ENCODE measurements around the gene ATXN3L. TPM values are rescaled to one million over a fixed set of nuclear protein-coding genes. Genes with fewer than 3 reads are reported as not detected.

The ATXN3L gene
- total RNA-seq = not detected
- polyA plus RNA-seq = not detected
- long read RNA-seq, donor 1 = 0 reads
- long read RNA-seq, donor 2 = 0 reads
- long read RNA-seq, donor 3 = 0 reads
- long read RNA-seq, donor 4 = 0 reads

- no peak within 1 kb of the TSS for H3K4me3 ChIP-seq (ENCODE audit: low read length)
- ATAC-seq (no peak), DNase-seq (no peak)
- H3K27me3 ChIP-seq (ENCODE audit: control insufficient read depth, insufficient read depth) = no peaks in the 10 kb centered on the region
- intact Hi-C loops (cut with DNase I) = no loop called here
- WGBS = 96% methylated on average over 2 of the region's 2 CpGs
- H3K9me3 ChIP-seq (ENCODE audit: control insufficient read depth, low read length) = no peaks in the 10 kb centered on the region
- no peak within 1 kb of the TSS for H3K27ac ChIP-seq (ENCODE audit: low read length)
- no peaks in the 10 kb centered on the region for H3K4me1 ChIP-seq (ENCODE audit: control insufficient read depth, insufficient read depth, low read length)
These were observed at the start of gene ATXN3L for GRCh38 chrX:13319953-13320352. ATXN3L (minus strand) TSS chrX:13320053; CDS start chrX:13319934, 119 bp downstream.

DNA sequence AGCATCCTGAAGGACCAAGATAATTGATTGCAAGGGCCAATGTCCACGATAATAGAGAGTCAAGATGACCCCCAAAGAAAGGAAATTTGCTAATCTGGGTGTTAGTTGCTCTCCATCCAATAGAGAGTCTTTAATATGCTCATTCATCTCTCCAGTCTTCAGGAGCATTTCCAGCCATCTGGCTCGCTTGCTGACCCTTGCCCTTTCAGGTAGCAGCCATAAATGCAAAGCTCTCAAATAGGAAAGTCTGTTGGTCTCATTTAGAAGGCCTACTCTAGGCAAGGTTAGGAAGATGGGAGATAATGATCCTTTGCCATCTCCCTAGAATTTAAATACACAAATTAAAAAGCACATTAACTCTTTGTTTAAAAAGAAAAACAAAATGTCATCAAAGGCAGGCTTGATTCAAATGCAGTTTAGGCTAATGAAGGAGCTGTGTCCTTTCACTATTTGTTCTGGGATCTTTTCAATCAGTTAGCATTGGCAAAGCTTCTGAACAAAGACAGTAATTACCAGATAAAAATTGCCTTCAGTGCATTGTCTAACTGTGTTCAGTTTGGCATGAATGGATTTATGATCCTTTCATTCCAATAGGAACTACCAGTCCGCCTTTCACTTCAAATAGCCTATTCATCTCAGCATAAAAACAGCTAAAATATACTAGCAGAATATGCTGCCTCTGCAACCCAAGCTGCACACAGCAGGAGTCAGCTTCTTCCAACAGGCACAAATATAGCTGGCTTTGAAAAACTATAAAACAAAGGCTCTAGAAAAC lies 49.6 kb upstream of the ATXN3L start:
- intact Hi-C loops (cut with DNase I) = no loop called here
- DNase-seq = no peak
- no peaks in the 10 kb centered on the region for H3K9me3 ChIP-seq (ENCODE audit: control insufficient read depth, low read length)
- no peak overlapping the region for H3K4me3 ChIP-seq (ENCODE audit: low read length)
- ATAC-seq = no peak
- H3K27me3 ChIP-seq (ENCODE audit: control insufficient read depth, insufficient read depth) = no peaks in the 10 kb centered on the region
- H3K27ac ChIP-seq (ENCODE audit: low read length) = no peak overlapping the region
- no peaks in the 10 kb centered on the region for H3K4me1 ChIP-seq (ENCODE audit: control insufficient read depth, insufficient read depth, low read length)
- 77% methylated on average over 3 of the region's 3 CpGs for WGBS

GRCh38 chrX:13367950-13368349 lies 48.1 kb upstream of the ATXN3L start:
- no peaks in the 10 kb centered on the region for H3K9me3 ChIP-seq (ENCODE audit: control insufficient read depth, low read length)
- intact Hi-C loops (cut with DNase I) = no loop called here
- peaks cover 2% of the 10 kb centered on the region for H3K4me1 ChIP-seq (ENCODE audit: control insufficient read depth, insufficient read depth, low read length)
- no peak for ATAC-seq
- 65% methylated on average over 7 of the region's 7 CpGs for WGBS
- no peaks in the 10 kb centered on the region for H3K27me3 ChIP-seq (ENCODE audit: control insufficient read depth, insufficient read depth)
- H3K4me3 ChIP-seq (ENCODE audit: low read length) = no peak overlapping the region
- no peak for DNase-seq
- H3K27ac ChIP-seq (ENCODE audit: low read length) = no peak overlapping the region

GRCh38 chrX:13366698-13367097 lies 46.8 kb upstream of the ATXN3L start:
- H3K27ac ChIP-seq (ENCODE audit: low read length) = no peak overlapping the region
- peaks cover 2% of the 10 kb centered on the region for H3K4me1 ChIP-seq (ENCODE audit: control insufficient read depth, insufficient read depth, low read length)
- intact Hi-C loops (cut with DNase I) = no loop called here
- no peaks in the 10 kb centered on the region for H3K27me3 ChIP-seq (ENCODE audit: control insufficient read depth, insufficient read depth)
- H3K9me3 ChIP-seq (ENCODE audit: control insufficient read depth, low read length) = no peaks in the 10 kb centered on the region
- no peak for DNase-seq
- no peak for ATAC-seq
- WGBS = 95% methylated on average over 4 of the region's 4 CpGs
- H3K4me3 ChIP-seq (ENCODE audit: low read length) = no peak overlapping the region

- no peak for ATAC-seq
These were observed 45.3 kb upstream of the ATXN3L start for GRCh38 chrX:13365161-13365560.

DNA sequence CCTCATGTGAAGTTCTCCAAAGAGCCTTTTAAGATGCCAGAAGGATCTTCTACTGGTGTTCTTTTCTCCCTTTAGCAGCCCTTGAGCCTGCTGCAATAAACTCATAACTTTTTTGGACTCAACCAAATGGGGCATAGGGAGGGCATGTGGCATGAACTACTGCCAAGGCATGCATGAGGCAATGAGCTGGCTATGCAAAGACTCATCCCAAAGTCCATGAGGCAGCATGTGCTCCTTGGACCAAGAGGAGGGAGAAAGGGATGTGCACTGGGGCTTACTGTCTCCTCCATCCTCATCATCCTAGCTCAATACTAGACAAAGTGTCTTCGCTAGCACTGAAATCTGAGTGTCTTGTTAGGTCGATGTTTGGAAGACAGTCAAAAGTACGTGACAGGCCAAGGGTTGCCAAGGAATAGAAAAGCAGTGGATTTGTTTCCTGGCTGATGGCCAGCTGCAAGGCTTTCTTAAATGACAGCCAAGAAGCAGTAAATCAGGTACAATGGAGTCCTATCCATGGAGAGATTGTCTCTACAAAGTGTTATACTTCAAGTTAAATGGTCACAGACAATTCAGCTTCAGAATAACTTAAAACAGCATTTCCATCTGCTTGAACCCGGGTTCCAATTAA lies 44.5 kb upstream of the ATXN3L start:
- H3K9me3 ChIP-seq (ENCODE audit: control insufficient read depth, low read length) = no peaks in the 10 kb centered on the region
- WGBS = 50% methylated on average over 4 of the region's 4 CpGs
- ATAC-seq (no peak), DNase-seq (no peak)
- H3K27me3 ChIP-seq (ENCODE audit: control insufficient read depth, insufficient read depth) = no peaks in the 10 kb centered on the region
- H3K4me1 ChIP-seq (ENCODE audit: control insufficient read depth, insufficient read depth, low read length) = peaks cover 2% of the 10 kb centered on the region
- intact Hi-C loops (cut with DNase I) = no loop called here
- no peak overlapping the region for H3K4me3 ChIP-seq (ENCODE audit: low read length)
- H3K27ac ChIP-seq (ENCODE audit: low read length) = no peak overlapping the region

More at GRCh38 chrX:13365161-13365560, 45.3 kb upstream of the ATXN3L start:
- intact Hi-C loops (cut with DNase I) = no loop called here
- H3K27ac ChIP-seq (ENCODE audit: low read length) = no peak overlapping the region
- WGBS = 98% methylated on average over 5 of the region's 5 CpGs
- no peak for DNase-seq
- no peaks in the 10 kb centered on the region for H3K27me3 ChIP-seq (ENCODE audit: control insufficient read depth, insufficient read depth)
- no peak overlapping the region for H3K4me3 ChIP-seq (ENCODE audit: low read length)
- peaks cover 2% of the 10 kb centered on the region for H3K4me1 ChIP-seq (ENCODE audit: control insufficient read depth, insufficient read depth, low read length)
- no peaks in the 10 kb centered on the region for H3K9me3 ChIP-seq (ENCODE audit: control insufficient read depth, low read length)

DNA sequence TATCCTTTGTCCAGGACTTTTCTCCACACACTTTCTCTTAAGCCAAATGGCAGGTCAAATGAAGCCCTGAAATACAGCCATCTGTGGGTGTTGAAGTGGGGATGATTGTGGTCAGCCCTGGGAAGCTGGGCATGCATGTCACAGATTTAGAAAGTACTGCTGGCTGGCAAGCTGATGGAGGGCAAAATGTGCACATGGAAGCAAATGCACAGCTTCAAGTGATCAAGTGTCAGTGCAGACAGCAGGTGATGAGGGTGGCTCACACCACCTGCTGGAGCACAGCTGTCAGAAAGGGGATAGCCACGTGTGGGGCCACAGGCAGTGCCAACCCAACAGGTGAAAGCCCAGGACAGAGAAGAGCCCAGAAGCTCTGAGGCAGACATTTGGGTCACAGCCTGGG lies 40.3 kb upstream of the ATXN3L start:
- 56% methylated on average over 1 of the region's 1 CpG for WGBS
- peak in 1 of 3 donors; percentile 53 for DNase-seq
- ATAC-seq = peak; percentile 13 to 80
- no peak overlapping the region for H3K4me3 ChIP-seq (ENCODE audit: low read length)
- intact Hi-C loops (cut with DNase I) = no loop called here
- peak overlapping the region; percentile 23 for H3K27ac ChIP-seq (ENCODE audit: low read length)
- no peaks in the 10 kb centered on the region for H3K27me3 ChIP-seq (ENCODE audit: control insufficient read depth, insufficient read depth)
- no peaks in the 10 kb centered on the region for H3K9me3 ChIP-seq (ENCODE audit: control insufficient read depth, low read length)
- peaks cover 2% of the 10 kb centered on the region for H3K4me1 ChIP-seq (ENCODE audit: control insufficient read depth, insufficient read depth, low read length)

DNA sequence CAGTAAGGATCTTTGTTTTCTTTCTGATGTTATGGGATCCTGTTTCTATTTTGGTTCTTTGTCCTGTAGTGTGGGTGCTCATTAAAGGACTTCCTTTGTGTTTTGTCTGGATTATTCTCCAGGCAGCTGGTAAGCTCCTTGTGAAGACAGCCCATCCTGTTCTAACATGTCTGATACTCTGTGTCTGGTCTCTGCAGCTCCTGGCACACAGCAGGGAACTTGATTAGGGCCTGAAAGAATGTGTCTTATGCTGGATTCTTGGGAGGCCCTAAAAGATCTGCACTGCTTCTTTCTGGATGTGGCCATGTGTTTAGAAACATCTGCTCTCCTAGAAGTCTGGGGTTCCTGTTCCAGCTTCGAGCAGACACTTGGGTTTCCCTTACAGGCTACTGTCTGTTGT lies 38.1 kb upstream of the ATXN3L start:
- WGBS = 33% methylated on average over 1 of the region's 1 CpG
- intact Hi-C loops (cut with DNase I) = no loop called here

GRCh38 chrX:13346646-13347045 lies 26.8 kb upstream of the ATXN3L start:
- Histone ChIP-seq H3K27ac (ENCODE audit: low read length) (no peak overlapping the region), H3K27me3 (ENCODE audit: control insufficient read depth, insufficient read depth) (no peaks in the 10 kb centered on the region), H3K9me3 (ENCODE audit: control insufficient read depth, low read length) (no peaks in the 10 kb centered on the region), H3K4me3 (ENCODE audit: low read length) (no peak overlapping the region), H3K4me1 (ENCODE audit: control insufficient read depth, insufficient read depth, low read length) (no peaks in the 10 kb centered on the region)
- ATAC-seq (no peak), DNase-seq (no peak)
- 98% methylated on average over 2 of the region's 2 CpGs for WGBS
- intact Hi-C loops (cut with DNase I) = no loop called here

More for the DNA sequence above, 38.1 kb upstream of the ATXN3L start:
- DNase-seq = no peak
- no peak for ATAC-seq
- Histone ChIP-seq H3K4me3 (ENCODE audit: low read length) (no peak overlapping the region), H3K27ac (ENCODE audit: low read length) (no peak overlapping the region), H3K27me3 (ENCODE audit: control insufficient read depth, insufficient read depth) (no peaks in the 10 kb centered on the region), H3K4me1 (ENCODE audit: control insufficient read depth, insufficient read depth, low read length) (no peaks in the 10 kb centered on the region), H3K9me3 (ENCODE audit: control insufficient read depth, low read length) (no peaks in the 10 kb centered on the region)

DNA sequence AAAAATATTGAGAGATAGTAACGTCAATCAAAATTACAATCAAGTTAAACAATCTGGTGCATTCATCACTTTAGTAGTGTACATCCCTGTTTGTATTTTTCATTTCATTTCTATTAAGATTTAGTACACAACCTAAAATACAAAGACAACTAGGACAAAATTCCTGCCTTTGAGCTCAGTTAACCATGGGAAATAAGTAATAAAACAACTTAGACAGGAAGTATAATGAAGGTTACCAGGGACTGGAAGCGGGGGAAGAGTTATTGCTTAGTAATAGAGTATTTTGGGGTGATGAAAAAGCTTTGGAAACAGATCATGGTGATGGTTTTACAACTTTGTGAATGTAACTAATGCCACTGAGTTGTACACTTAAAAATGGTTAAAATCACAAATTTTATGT lies 25.6 kb upstream of the ATXN3L start:
- Histone ChIP-seq H3K4me3 (ENCODE audit: low read length) (no peak overlapping the region), H3K27me3 (ENCODE audit: control insufficient read depth, insufficient read depth) (no peaks in the 10 kb centered on the region), H3K9me3 (ENCODE audit: control insufficient read depth, low read length) (no peaks in the 10 kb centered on the region), H3K27ac (ENCODE audit: low read length) (no peak overlapping the region), H3K4me1 (ENCODE audit: control insufficient read depth, insufficient read depth, low read length) (no peaks in the 10 kb centered on the region)
- 81% methylated on average over 2 of the region's 2 CpGs for WGBS
- intact Hi-C loops (cut with DNase I) = no loop called here
- ATAC-seq (no peak), DNase-seq (no peak)

DNA sequence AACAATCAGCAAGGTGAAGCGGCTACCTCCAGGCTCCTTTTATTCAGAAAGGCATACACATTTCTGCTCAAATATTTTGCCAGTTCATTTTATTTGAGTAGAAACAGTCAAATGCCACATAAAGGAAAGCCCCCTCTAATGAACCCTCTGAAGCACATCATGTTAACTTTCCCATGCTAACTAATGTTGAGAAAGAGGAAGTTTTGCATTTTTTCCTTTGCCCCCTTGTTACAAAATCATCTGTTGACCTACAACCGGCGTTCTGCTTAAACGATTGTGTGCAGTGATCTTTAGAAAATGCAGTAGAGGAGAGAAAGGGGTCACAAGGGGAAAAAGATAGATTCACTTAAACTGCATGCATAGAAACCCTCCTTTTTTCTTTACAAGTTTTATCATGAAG lies 25.2 kb upstream of the ATXN3L start:
- intact Hi-C loops (cut with DNase I) = no loop called here
- ATAC-seq = no peak
- 82% methylated on average over 4 of the region's 4 CpGs for WGBS

More for the DNA sequence above, 25.2 kb upstream of the ATXN3L start:
- no peak overlapping the region for H3K27ac ChIP-seq (ENCODE audit: low read length)
- peaks cover 1% of the 10 kb centered on the region for H3K4me1 ChIP-seq (ENCODE audit: control insufficient read depth, insufficient read depth, low read length)
- no peak overlapping the region for H3K4me3 ChIP-seq (ENCODE audit: low read length)
- H3K27me3 ChIP-seq (ENCODE audit: control insufficient read depth, insufficient read depth) = no peaks in the 10 kb centered on the region
- DNase-seq = no peak
- H3K9me3 ChIP-seq (ENCODE audit: control insufficient read depth, low read length) = no peaks in the 10 kb centered on the region
